ENCODE measurements around the gene CDH16.

Gene CDH16

DNA sequence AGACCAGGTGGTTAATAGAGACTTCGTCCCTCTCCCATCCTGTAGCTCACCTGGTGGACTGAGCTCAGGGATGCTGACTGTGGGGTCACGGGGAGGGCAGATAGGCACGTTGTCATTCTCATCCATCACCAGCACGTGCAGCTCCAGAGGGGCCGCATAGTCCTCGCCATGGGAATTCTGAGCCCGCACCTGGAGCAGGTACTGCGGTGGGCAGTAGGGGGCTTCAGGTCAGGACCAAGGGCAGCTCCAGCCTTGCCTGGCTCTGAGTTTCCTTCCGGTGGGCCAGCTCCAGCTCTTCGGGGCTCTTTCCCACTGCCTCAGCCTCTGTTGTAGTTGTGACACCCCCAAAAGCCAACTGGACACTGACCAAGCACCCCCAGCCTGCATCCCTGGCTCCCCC lies 5.6 kb downstream of the CDH16 start:
- Histone ChIP-seq H3K18ac (ENCODE audit: low read length) (no peak overlapping the region), H3K4me3 (ENCODE audit: low read length in 2 of 2) (no peak overlapping the region), H3K9me3 (replicated peaks in 1 of 2; ENCODE audit: control insufficient read depth in 2 of 2, insufficient read depth in 1 of 2, low read depth in 1 of 2, low read length in 2 of 2) (peaks cover 0 to 1% of the 10 kb centered on the region in 2 donors), H4K8ac (ENCODE audit: low read depth, low read length) (no peak overlapping the region), H3K4me1 (ENCODE audit: control insufficient read depth in 2 of 2, insufficient read depth in 1 of 2, low read depth in 1 of 2, low read length in 2 of 2) (peaks cover 0 to 10% of the 10 kb centered on the region in 2 donors), H2BK12ac (ENCODE audit: low read length) (no peak overlapping the region), H2BK120ac (ENCODE audit: low read depth, low read length) (no peak overlapping the region), H3K23ac (ENCODE audit: low read depth, low read length, poor library complexity) (no peak overlapping the region), H2BK15ac (ENCODE audit: low read length) (no peak overlapping the region), H2BK5ac (ENCODE audit: low read length) (no peak overlapping the region), H3K27me3 (ENCODE audit: control insufficient read depth in 3 of 3, insufficient read depth in 3 of 3, low read depth in 1 of 3, low read length in 3 of 3) (peaks cover 0 to 37% (median 0%) of the 10 kb centered on the region in 3 experiments), H3K4me2 (ENCODE audit: insufficient read depth, low read length, poor library complexity, severe bottlenecking) (no peak overlapping the region), H2AK5ac (ENCODE audit: low read depth, low read length) (peak overlapping the region; percentile 31), H3K14ac (ENCODE audit: low read length) (peak overlapping the region; percentile 63), H2AFZ (ENCODE audit: low read length) (no peak overlapping the region), H3K36me3 (replicated peaks in 1 of 2; ENCODE audit: control insufficient read depth in 2 of 2, insufficient read depth in 2 of 2, low read length in 2 of 2) (no peaks in the 10 kb centered on the region), H4K91ac (ENCODE audit: low read depth, low read length, poor library complexity) (no peak overlapping the region), H3K9ac (ENCODE audit: low read depth, low read length, poor library complexity) (no peak overlapping the region), H3K27ac (replicated peaks; ENCODE audit: low read length) (no peak overlapping the region), H3K79me1 (ENCODE audit: low read depth, low read length) (no peaks in the 10 kb centered on the region), H3K4ac (ENCODE audit: low read length) (no peak overlapping the region)
- no peak for DNase-seq (ENCODE audit: low spot score)
- no CpG with 5 or more reads among the region's 10 CpGs for WGBS, 2 donors (ENCODE audit: extremely low coverage in 2 of 2, insufficient read length in 2 of 2, insufficient replicate concordance in 1 of 2)

DNA sequence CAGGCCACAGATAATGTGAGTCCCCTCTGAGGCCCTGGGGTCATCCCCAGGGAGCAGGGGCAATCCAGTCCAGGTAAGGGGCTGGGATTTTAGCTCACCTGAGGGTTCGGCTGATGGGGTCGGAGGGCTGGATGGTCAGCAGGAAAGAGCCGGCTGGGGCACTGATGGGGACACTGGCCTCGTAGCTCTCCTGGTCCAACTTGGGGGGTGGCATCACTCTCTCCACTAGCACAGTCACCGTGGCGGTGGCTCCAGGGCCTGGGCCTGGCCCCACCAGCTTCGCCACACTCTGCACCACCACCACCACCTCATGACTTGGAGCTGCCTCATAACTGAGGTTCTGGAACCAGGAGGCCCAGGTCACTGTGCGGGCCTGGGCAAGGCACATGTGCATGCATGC lies 6.9 kb downstream of the CDH16 start:
- no peaks in the 10 kb centered on the region for H3K36me3 ChIP-seq (replicated peaks in 1 of 2; ENCODE audit: control insufficient read depth in 2 of 2, insufficient read depth in 2 of 2, low read length in 2 of 2)
- H2BK15ac ChIP-seq (ENCODE audit: low read length) = no peak overlapping the region
- H3K27ac ChIP-seq (replicated peaks; ENCODE audit: low read length) = no peak overlapping the region
- WGBS, 2 donors (ENCODE audit: extremely low coverage in 2 of 2, insufficient read length in 2 of 2, insufficient replicate concordance in 1 of 2) = no CpG with 5 or more reads among the region's 8 CpGs
- H3K9ac ChIP-seq (ENCODE audit: low read depth, low read length, poor library complexity) = peak overlapping the region; percentile 66
- H2AK5ac ChIP-seq (ENCODE audit: low read depth, low read length) = no peak overlapping the region
- H2BK5ac ChIP-seq (ENCODE audit: low read length) = peak overlapping the region; percentile 72
- H3K27me3 ChIP-seq (ENCODE audit: control insufficient read depth in 3 of 3, insufficient read depth in 3 of 3, low read depth in 1 of 3, low read length in 3 of 3) = peaks cover 0 to 41% (median 0%) of the 10 kb centered on the region in 3 experiments
- no peaks in the 10 kb centered on the region for H3K79me1 ChIP-seq (ENCODE audit: low read depth, low read length)
- H3K18ac ChIP-seq (ENCODE audit: low read length) = peak overlapping the region; percentile 33
- H2BK120ac ChIP-seq (ENCODE audit: low read depth, low read length) = no peak overlapping the region
- peaks cover 0 to 10% of the 10 kb centered on the region in 2 donors for H3K4me1 ChIP-seq (ENCODE audit: control insufficient read depth in 2 of 2, insufficient read depth in 1 of 2, low read depth in 1 of 2, low read length in 2 of 2)
- DNase-seq (ENCODE audit: low spot score) = no peak
- H3K23ac ChIP-seq (ENCODE audit: low read depth, low read length, poor library complexity) = peak overlapping the region; percentile 69
- H3K4me2 ChIP-seq (ENCODE audit: insufficient read depth, low read length, poor library complexity, severe bottlenecking) = no peak overlapping the region
- H2BK12ac ChIP-seq (ENCODE audit: low read length) = peak overlapping the region; percentile 76
- no peak overlapping the region for H3K14ac ChIP-seq (ENCODE audit: low read length)
- H3K9me3 ChIP-seq (replicated peaks in 1 of 2; ENCODE audit: control insufficient read depth in 2 of 2, insufficient read depth in 1 of 2, low read depth in 1 of 2, low read length in 2 of 2) = peaks cover 0 to 1% of the 10 kb centered on the region in 2 donors
- no peak overlapping the region for H3K4me3 ChIP-seq (ENCODE audit: low read length in 2 of 2)
- no peak overlapping the region for H2AFZ ChIP-seq (ENCODE audit: low read length)
- no peak overlapping the region for H3K4ac ChIP-seq (ENCODE audit: low read length)
- no peak overlapping the region for H4K8ac ChIP-seq (ENCODE audit: low read depth, low read length)
- H4K91ac ChIP-seq (ENCODE audit: low read depth, low read length, poor library complexity) = no peak overlapping the region

DNA sequence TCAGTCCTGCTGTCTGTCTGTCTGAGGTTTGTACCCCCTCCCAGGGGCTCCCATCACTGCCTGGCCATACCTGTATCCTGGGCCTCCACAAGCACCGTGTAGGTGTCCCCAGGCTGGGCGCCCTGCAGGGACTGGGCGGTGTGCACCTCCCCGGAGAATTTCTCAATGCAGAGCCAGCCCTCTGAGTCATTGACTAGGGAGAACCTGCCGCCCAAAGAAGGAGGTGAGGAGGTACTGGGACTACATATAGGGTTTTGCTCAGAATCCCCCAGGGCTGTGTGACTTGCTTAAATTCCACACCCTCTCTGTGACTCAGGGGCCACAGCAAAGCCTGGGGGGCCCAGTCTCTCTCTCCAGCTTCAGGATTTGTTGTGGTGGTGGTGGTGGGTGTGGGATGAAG lies 7.6 kb downstream of the CDH16 start:
- no peak overlapping the region for H4K8ac ChIP-seq (ENCODE audit: low read depth, low read length)
- WGBS, 2 donors (ENCODE audit: extremely low coverage in 2 of 2, insufficient read length in 2 of 2, insufficient replicate concordance in 1 of 2) = no CpG with 5 or more reads among the region's 5 CpGs

DNA sequence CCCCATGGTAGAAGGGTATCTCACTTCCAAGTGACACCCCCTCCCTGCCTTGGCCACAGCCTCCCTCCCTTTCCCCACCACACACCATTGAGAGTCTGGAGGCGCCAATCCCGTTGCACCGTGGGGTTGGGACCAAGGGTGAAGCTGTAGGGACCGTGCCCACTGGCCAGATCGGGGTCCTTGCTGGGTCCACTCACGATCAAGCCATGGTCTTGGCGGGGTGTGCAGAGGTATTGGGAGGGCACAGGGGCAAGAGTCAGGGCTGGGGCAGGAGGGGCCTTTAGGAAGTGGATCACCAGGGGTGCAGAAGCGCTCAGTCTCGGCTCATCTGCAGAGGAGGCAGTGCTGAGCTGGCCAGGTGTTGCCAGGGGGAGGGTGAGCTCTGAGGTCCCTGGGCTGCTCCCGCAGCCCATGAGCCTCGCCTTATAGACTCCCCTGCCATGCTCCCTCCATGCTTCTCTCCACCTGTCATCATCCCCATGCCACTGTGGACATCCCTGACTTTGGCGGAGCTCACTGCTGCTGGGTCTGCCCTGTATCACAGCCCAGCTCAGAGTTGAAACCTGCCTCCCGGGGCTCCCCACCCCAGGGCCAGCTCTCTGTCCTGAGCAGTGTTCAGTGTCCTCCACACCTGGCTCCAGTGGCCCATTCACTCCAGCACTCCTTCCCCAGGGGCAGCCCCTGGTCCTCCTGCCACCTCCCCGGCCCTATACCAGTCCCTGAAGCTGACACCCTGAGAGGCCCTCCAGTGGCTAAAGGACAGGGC lies 8.3 kb downstream of the CDH16 start:
- H2AFZ ChIP-seq (ENCODE audit: low read length) = no peak overlapping the region
- H3K27me3 ChIP-seq (ENCODE audit: control insufficient read depth in 3 of 3, insufficient read depth in 3 of 3, low read depth in 1 of 3, low read length in 3 of 3) = peaks cover 0 to 45% (median 0%) of the 10 kb centered on the region in 3 experiments
- peaks cover 0 to 1% of the 10 kb centered on the region in 2 donors for H3K9me3 ChIP-seq (replicated peaks in 1 of 2; ENCODE audit: control insufficient read depth in 2 of 2, insufficient read depth in 1 of 2, low read depth in 1 of 2, low read length in 2 of 2)
- no peak for DNase-seq (ENCODE audit: low spot score)
- no peak overlapping the region for H3K27ac ChIP-seq (replicated peaks; ENCODE audit: low read length)
- peak overlapping the region; percentile 17 for H3K9ac ChIP-seq (ENCODE audit: low read depth, low read length, poor library complexity)
- no CpG with 5 or more reads among the region's 14 CpGs for WGBS, 2 donors (ENCODE audit: extremely low coverage in 2 of 2, insufficient read length in 2 of 2, insufficient replicate concordance in 1 of 2)
- H3K4me2 ChIP-seq (ENCODE audit: insufficient read depth, low read length, poor library complexity, severe bottlenecking) = no peak overlapping the region
- H3K79me1 ChIP-seq (ENCODE audit: low read depth, low read length) = no peaks in the 10 kb centered on the region
- H2AK5ac ChIP-seq (ENCODE audit: low read depth, low read length) = peak overlapping the region; percentile 21
- H2BK15ac ChIP-seq (ENCODE audit: low read length) = no peak overlapping the region
- no peak overlapping the region for H2BK12ac ChIP-seq (ENCODE audit: low read length)
- no peak overlapping the region for H3K4ac ChIP-seq (ENCODE audit: low read length)
- H3K23ac ChIP-seq (ENCODE audit: low read depth, low read length, poor library complexity) = peak overlapping the region; percentile 9
- no peak overlapping the region for H3K14ac ChIP-seq (ENCODE audit: low read length)
- H2BK5ac ChIP-seq (ENCODE audit: low read length) = no peak overlapping the region
- H3K18ac ChIP-seq (ENCODE audit: low read length) = peak overlapping the region; percentile 30
- H3K4me3 ChIP-seq (ENCODE audit: low read length in 2 of 2) = peak overlapping the region in 1 of 2 donors; percentile 28
- no peaks in the 10 kb centered on the region for H3K36me3 ChIP-seq (replicated peaks in 1 of 2; ENCODE audit: control insufficient read depth in 2 of 2, insufficient read depth in 2 of 2, low read length in 2 of 2)
- H2BK120ac ChIP-seq (ENCODE audit: low read depth, low read length) = no peak overlapping the region
- H4K91ac ChIP-seq (ENCODE audit: low read depth, low read length, poor library complexity) = no peak overlapping the region
- H4K8ac ChIP-seq (ENCODE audit: low read depth, low read length) = no peak overlapping the region
- peaks cover 0 to 10% of the 10 kb centered on the region in 2 donors for H3K4me1 ChIP-seq (ENCODE audit: control insufficient read depth in 2 of 2, insufficient read depth in 1 of 2, low read depth in 1 of 2, low read length in 2 of 2)

More for the DNA sequence above, 7.6 kb downstream of the CDH16 start:
- H3K4me2 ChIP-seq (ENCODE audit: insufficient read depth, low read length, poor library complexity, severe bottlenecking) = no peak overlapping the region
- no peak overlapping the region for H2BK12ac ChIP-seq (ENCODE audit: low read length)
- no peak overlapping the region for H3K18ac ChIP-seq (ENCODE audit: low read length)
- H2BK5ac ChIP-seq (ENCODE audit: low read length) = no peak overlapping the region
- H3K27me3 ChIP-seq (ENCODE audit: control insufficient read depth in 3 of 3, insufficient read depth in 3 of 3, low read depth in 1 of 3, low read length in 3 of 3) = peaks cover 0 to 43% (median 0%) of the 10 kb centered on the region in 3 experiments
- H3K27ac ChIP-seq (replicated peaks; ENCODE audit: low read length) = no peak overlapping the region
- H3K4ac ChIP-seq (ENCODE audit: low read length) = no peak overlapping the region
- H3K79me1 ChIP-seq (ENCODE audit: low read depth, low read length) = no peaks in the 10 kb centered on the region
- no peak overlapping the region for H2BK15ac ChIP-seq (ENCODE audit: low read length)
- peaks cover 0 to 10% of the 10 kb centered on the region in 2 donors for H3K4me1 ChIP-seq (ENCODE audit: control insufficient read depth in 2 of 2, insufficient read depth in 1 of 2, low read depth in 1 of 2, low read length in 2 of 2)
- H3K9ac ChIP-seq (ENCODE audit: low read depth, low read length, poor library complexity) = no peak overlapping the region
- H2AK5ac ChIP-seq (ENCODE audit: low read depth, low read length) = no peak overlapping the region
- no peak overlapping the region for H3K23ac ChIP-seq (ENCODE audit: low read depth, low read length, poor library complexity)
- H2BK120ac ChIP-seq (ENCODE audit: low read depth, low read length) = no peak overlapping the region
- H3K14ac ChIP-seq (ENCODE audit: low read length) = no peak overlapping the region
- H2AFZ ChIP-seq (ENCODE audit: low read length) = no peak overlapping the region
- no peaks in the 10 kb centered on the region for H3K36me3 ChIP-seq (replicated peaks in 1 of 2; ENCODE audit: control insufficient read depth in 2 of 2, insufficient read depth in 2 of 2, low read length in 2 of 2)
- peaks cover 0 to 1% of the 10 kb centered on the region in 2 donors for H3K9me3 ChIP-seq (replicated peaks in 1 of 2; ENCODE audit: control insufficient read depth in 2 of 2, insufficient read depth in 1 of 2, low read depth in 1 of 2, low read length in 2 of 2)
- H4K91ac ChIP-seq (ENCODE audit: low read depth, low read length, poor library complexity) = no peak overlapping the region
- DNase-seq (ENCODE audit: low spot score) = no peak
- no peak overlapping the region for H3K4me3 ChIP-seq (ENCODE audit: low read length in 2 of 2)

Data from neuronal stem cell (in vitro differentiated cells).